Pons (tissue), 1 donor: ENCODE measurements around the gene GNA14.
"Not testable (repeated sequence)": the region's sequence is repeated elsewhere in the genome, so short reads cannot be mapped to it uniquely, and the experiment has no call there.

ENCODE experiments used
- DNase-seq: peaks from one replicate; pipeline ENCODE4 v3.0.0-alpha.2; 2016; ENCODE audit warnings: low spot score

GNA14 gene

GRCh38 chr9:77643871-77644270 lies 4.3 kb downstream of the GNA14 start:
- DNase-seq: no peak

DNA sequence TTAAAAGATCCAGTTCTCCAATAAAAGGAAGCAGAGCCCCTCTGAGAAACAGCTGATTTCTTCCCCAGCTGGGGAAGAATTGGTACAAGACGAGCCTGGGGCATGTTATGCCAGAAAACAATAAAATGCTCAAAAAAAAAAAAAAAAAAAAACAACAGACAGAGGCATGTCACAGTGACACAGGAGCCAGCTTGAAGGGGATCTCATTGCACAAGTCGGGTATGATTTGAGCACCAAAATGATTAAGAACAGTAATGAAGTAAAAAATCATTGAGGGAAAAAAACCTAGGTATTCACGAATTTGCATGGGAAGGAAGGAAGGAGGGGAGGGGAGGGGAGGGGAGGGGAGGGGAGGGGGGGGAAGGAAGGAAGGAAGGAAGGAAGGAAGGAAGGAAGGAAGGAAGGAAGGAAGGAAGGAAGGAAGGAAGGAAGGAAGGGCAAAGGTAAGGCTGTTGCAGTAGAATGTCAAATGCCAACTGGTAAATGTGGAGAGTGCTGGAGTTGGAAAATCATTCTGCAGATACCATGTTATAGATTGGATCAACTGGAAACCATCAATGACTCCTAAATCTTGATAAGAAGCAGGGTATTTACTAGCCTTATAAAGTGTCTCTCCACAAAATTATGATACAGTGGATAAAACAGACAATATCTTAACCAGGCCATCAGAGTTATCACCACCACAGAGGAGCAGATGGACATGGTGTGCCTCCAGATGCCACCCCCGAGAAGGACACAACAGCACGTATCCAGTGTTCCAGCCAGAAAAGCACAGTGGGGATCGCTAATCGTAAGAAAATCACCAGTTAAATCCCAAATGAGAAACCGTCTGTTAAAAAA lies 7.2 kb downstream of the GNA14 start:
- DNase-seq: no peak

GRCh38 chr9:77632652-77633051 lies 15.5 kb downstream of the GNA14 start:
- DNase-seq: no peak

DNA sequence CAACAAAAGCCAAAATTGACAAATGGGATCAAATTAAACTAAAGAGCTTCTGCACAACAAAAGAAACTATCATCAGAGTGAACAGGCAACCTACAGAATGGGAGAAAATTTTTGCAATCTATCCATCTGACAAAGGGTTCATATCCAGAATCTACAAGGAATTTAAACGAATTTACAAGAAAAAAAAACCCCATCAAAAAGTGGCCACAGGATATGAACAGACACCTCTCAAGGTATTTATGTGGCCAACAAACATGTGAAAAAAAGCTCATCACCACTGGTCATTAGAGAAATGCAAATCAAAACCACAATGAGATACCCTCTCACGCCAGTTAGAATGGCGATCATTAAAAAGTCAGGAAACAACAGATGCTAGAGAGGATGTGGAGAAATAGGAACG lies 19.3 kb downstream of the GNA14 start:
- DNase-seq: not testable (repeated sequence)

DNA sequence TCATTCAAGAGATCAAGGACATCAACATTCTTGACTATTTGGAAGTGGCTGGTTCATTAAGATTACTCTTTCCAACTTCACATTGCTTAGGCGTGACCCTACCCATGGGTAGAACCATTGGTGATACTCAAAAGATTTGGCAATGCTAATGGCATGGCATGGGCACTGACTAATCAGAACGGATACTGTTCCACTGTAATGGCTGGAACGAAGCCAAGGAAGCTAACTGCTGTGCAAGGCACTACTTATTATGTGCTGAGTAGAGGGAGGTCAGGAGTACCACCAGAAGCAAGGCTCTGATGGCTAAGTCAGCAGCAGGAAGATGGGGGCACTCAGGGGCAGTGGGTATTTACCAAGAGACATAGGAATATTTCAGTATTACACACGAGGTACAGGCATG lies 31.9 kb downstream of the GNA14 start:
- DNase-seq: no peak

DNA sequence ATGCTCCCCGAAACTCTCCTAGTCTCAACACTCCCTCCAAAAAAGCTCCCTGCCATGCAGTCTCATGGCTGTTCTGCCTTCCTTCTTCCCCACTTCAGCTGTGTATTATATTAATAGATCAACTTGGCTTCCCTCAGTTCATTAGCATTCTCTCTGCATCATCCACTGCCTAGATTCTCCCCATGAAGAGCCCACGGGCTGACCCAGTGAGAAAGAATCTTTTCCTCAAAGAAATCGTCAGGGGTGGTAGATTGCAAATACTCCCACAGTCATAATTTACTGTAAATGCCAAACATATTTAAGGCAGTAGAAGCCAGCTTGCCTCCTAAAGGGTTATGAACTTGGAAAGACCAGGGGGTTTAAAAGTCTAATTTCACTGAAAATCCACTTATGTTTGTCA lies 33.5 kb downstream of the GNA14 start:
- DNase-seq: no peak

- DNase-seq: no peak
Measured at GRCh38 chr9:77606526-77606925, 41.6 kb downstream of the GNA14 start.

- no peak for DNase-seq
Measured at GRCh38 chr9:77605449-77606220, 42.5 kb downstream of the GNA14 start.

DNA sequence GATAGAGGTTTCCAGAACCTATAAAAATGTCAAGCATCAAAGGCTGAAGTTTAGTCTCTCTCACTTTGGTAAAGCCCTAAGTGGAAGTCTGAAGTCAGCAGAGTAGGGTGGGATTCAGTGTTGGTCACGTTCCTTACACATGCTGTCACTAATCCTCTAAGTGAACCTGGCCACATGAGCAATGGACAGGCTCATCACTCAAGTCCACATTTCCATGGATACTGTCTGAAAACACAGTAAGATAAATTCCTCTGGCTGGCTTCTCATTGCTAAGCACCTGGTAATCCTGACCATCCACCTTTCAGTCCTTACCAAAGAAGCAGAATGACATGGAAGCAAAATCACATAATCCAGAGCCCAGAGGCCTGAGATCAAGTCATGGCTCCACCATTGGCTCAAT lies 43.8 kb downstream of the GNA14 start:
- DNase-seq: no peak

GRCh38 chr9:77602852-77603251 lies 45.3 kb downstream of the GNA14 start:
- DNase-seq: no peak

DNA sequence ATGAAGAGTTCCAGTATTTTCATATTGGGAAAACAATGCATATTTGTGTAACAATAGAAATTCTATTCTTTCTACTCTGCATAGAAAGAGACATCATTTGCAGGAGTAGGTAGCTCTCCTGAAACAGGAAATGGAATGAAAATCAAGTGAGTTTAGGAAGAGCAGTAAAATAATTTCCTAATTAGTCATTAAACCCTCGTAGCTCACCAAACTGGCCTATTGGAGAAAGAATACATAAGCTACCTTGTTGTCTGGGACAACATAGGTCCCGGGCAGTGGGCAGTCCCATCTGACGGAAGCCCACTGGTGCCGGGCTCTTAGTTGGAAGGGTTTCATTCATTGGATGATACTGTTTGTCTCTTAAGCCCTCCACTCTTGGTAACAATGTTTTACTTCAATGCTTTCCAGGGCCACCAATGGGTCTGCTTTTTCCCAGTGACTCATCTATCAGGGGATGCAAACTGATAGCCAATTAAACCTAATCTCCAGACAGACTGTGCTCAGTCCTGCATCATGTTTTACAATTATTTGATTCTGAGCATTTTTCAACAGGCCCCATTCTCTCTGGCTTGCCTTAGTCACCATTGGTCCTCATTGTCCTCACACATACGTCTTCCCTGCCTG lies 46.5 kb downstream of the GNA14 start:
- no peak for DNase-seq

GRCh38 chr9:77600810-77601209 lies 47.3 kb downstream of the GNA14 start:
- no peak for DNase-seq

DNA sequence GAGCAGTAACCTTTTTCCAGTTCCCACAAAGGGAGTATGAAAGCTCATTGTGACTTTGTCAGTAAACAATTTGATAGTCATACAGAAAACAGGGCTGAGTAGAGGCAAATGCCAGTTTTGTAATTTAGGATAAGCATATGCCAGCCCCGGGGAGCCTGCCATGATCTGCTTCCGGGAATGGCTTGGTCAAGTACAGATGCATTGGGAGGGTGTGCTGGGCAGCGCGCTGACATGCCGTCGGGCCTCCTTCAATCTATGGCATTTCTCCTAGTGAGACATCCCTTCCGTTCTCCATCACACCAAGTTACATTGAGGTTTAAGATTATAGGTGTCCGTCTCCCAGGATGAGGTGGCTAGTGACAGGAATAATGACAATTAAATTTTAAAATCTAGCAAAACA lies 48.6 kb downstream of the GNA14 start:
- DNase-seq: no peak

DNA sequence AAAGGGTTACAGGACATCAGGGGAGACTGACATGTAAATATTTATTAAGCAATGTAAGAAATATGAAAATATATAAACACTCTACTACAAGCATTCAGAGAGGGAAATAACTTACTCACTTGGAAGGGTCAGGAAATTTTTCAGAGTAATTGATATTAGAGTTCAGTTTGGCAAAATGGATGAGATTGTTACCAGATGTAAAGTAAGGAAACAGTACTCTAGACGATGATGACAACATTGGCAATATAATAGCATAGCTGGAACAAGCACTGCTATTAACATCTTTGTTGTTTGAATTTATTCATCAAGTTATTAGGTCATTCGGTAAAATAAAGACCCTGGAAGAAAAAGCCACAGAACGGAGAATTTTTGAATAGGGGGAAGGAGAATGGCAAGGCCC lies 49.1 kb downstream of the GNA14 start:
- DNase-seq: no peak

GRCh38 chr9:77598524-77598923 lies 49.6 kb downstream of the GNA14 start:
- peak; percentile 63 for DNase-seq

GRCh38 chr9:77597057-77597456 lies 51.1 kb downstream of the GNA14 start:
- DNase-seq: no peak

DNA sequence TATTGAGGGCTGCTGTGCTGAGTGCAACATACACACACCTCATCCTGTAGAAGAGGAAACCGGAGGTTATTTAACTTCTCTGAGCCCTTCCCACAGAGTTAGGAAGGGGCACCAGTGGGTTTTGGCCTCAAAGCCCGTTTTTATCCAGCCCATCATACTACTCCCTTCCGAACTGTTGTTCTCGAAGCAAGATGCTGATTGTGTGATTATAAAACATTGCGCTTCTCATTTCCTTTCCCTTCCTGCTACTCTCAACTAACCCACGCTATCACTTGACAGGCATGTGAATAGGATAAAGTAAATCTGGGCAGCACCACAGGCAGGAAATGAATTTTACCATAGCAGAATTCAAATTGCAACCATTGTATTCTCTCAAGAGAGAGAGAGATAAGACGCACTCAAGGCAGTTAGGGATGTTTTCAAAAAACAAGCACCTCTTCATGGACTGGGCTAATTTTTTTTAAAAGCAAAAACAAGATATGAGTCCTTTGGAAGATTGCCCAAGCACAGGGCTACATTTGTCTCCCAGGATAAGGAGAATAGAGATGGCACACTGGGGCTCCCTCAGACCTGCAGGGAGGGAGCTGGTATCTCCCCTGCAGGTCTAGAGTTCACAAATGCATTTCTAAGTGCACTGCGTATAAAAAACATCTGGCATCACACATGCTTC lies 52.6 kb downstream of the GNA14 start:
- DNase-seq: no peak

- no peak for DNase-seq
Measured at GRCh38 chr9:77594963-77595362, 53.2 kb downstream of the GNA14 start.

GRCh38 chr9:77593528-77593927 lies 54.6 kb downstream of the GNA14 start:
- no peak for DNase-seq

DNA sequence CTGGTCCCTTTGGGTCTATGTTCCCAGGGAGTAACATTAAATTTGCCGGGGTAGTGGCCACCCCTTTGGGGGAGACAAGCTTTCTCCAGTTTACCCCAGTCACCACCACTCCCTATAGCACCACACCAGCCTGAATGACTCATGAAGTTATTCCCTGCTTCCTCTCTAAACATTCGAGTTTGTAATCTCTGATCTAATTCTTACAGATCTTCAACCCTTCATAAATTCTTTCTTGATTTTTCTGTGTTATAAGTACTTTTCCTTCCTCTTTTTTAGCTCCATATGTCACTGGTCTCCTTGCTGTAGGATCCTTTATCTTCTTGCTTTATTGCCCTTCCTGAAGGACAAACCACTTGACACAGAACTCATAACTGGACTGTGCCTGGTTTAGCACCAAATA lies 55.6 kb downstream of the GNA14 start:
- DNase-seq: no peak

DNA sequence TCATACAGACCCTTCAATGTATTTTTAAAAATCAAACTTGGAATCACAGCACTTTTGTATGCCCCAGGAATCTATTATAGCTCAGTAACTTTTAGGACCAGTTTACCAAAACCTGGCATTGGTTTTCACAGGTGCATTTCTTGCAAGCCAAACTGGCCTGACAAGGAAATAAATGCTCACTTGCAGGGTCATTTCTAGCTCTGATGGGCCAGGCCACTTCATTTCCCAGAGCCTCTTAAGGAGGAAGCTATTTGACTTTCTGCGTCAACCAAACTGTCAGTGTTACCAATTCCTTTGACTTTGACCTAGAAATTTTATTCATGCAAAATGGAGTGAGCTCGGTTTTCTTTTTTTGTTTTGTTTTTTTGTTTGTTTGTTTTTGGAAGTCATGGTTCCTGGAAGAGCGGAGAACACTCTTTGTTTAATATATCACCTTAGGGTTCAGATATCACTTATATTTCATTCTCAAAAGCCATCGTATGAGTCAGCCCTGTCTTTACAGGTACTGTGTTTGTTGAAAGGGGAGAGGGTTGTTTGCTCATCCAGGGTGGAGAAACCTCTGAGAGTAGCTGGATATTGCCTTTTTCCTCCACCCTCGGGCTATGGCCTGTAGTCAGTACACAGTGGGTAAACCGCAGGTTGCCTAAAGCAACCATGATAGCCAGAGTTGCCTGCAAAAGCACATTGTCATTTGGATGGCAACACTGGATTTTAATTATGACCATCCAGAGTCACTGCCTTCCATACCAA lies 58.9 kb downstream of the GNA14 start:
- DNase-seq: no peak
